Stimulated activated effector memory CD8-positive, alpha-beta T cell treated with anti-CD3 and anti-CD28 coated beads, Interleukin-12 subunit alpha, Interleukin-12 subunit beta, amount 100 ng/mL, for 72 hours (primary cell): Measurements from ENCODE around the gene SYT15.
A peak's percentile ranks its signal among the peaks of the same experiment; 100 is the strongest.

ENCODE experiments used
- ATAC-seq: fragments of 150-1000 bp; cut with Tn5 transposase; 2 replicates; pipeline ENCODE4 v1.10.0; 2021
- DNase-seq, 2 donors: peaks; one replicate each; pipeline ENCODE4 v3.0.0; 2021 to 2022; ENCODE audit warnings: low spot score in 2 of 2
- H3K27ac Mint-ChIP-seq: one replicate; pipeline ENCODE4 v1.8.0; 2022; ENCODE audit warnings: mild to moderate bottlenecking, mixed read lengths
- H3K36me3 Mint-ChIP-seq: one replicate; pipeline ENCODE4 v1.8.0; 2022; ENCODE audit warnings: mild to moderate bottlenecking, mixed read lengths
- H3K4me1 Mint-ChIP-seq: one replicate; pipeline ENCODE4 v1.8.0; 2022; ENCODE audit warnings: mixed read lengths
- H3K4me3 Mint-ChIP-seq: one replicate; pipeline ENCODE4 v1.8.0; 2022; ENCODE audit warnings: mild to moderate bottlenecking, mixed read lengths
- H3K9me3 Mint-ChIP-seq: one replicate; pipeline ENCODE4 v1.8.0; 2022; ENCODE audit warnings: mixed read lengths

Gene SYT15

GRCh38 chr10:46550795-46551700 is 27.9 kb upstream of the SYT15 start:
- Mint-ChIP-seq H3K36me3 (no peaks in the 10 kb centered on the region), H3K9me3 (no peaks in the 10 kb centered on the region), H3K4me3 (no peak overlapping the region), H3K27ac (no peak overlapping the region), H3K4me1 (peaks cover 4% of the 10 kb centered on the region)
- DNase-seq (peak in 1 of 2 donors; percentile 49), ATAC-seq (no peak)

- DNase-seq (peak; percentile 1 to 51), ATAC-seq (no peak)
Measured at GRCh38 chr10:46551701-46552525, 27.0 kb upstream of the SYT15 start.

GRCh38 chr10:46552526-46553237 is 26.2 kb upstream of the SYT15 start:
- Mint-ChIP-seq H3K36me3 (no peaks in the 10 kb centered on the region), H3K9me3 (no peaks in the 10 kb centered on the region), H3K4me1 (peaks cover 12% of the 10 kb centered on the region), H3K4me3 (no peak overlapping the region), H3K27ac (no peak overlapping the region)
- ATAC-seq (peak; percentile 0), DNase-seq (peak; percentile 1 to 48)

More at GRCh38 chr10:46551701-46552525, 27.0 kb upstream of the SYT15 start:
- Mint-ChIP-seq H3K4me3 (no peak overlapping the region), H3K36me3 (no peaks in the 10 kb centered on the region), H3K9me3 (no peaks in the 10 kb centered on the region), H3K27ac (no peak overlapping the region), H3K4me1 (peaks cover 9% of the 10 kb centered on the region)

GRCh38 chr10:46553238-46554049 is 25.5 kb upstream of the SYT15 start:
- peaks cover 12% of the 10 kb centered on the region for H3K4me1 Mint-ChIP-seq
- no peak overlapping the region for H3K27ac Mint-ChIP-seq
- DNase-seq (peak; percentile 2 to 50), ATAC-seq (no peak)
- H3K9me3 Mint-ChIP-seq = no peaks in the 10 kb centered on the region
- H3K36me3 Mint-ChIP-seq = no peaks in the 10 kb centered on the region
- no peak overlapping the region for H3K4me3 Mint-ChIP-seq

- Mint-ChIP-seq H3K27ac (no peak overlapping the region), H3K36me3 (no peaks in the 10 kb centered on the region), H3K4me3 (no peak overlapping the region), H3K4me1 (peaks cover 12% of the 10 kb centered on the region), H3K9me3 (no peaks in the 10 kb centered on the region)
- no peak for ATAC-seq
- peak in 1 of 2 donors; percentile 47 for DNase-seq
Measured at GRCh38 chr10:46554166-46554781, 24.7 kb upstream of the SYT15 start.

- H3K36me3 Mint-ChIP-seq = no peaks in the 10 kb centered on the region
- no peak overlapping the region for H3K4me3 Mint-ChIP-seq
- H3K27ac Mint-ChIP-seq = no peak overlapping the region
- DNase-seq (peak; percentile 1 to 53), ATAC-seq (no peak)
- H3K9me3 Mint-ChIP-seq = no peaks in the 10 kb centered on the region
- H3K4me1 Mint-ChIP-seq = peaks cover 12% of the 10 kb centered on the region
Measured at GRCh38 chr10:46555366-46555712, 23.6 kb upstream of the SYT15 start.

- Mint-ChIP-seq H3K36me3 (no peaks in the 10 kb centered on the region), H3K9me3 (no peaks in the 10 kb centered on the region), H3K4me3 (peak overlapping the region; percentile 15), H3K27ac (no peak overlapping the region), H3K4me1 (peaks cover 12% of the 10 kb centered on the region)
- peak in 1 of 2 donors; percentile 51 for DNase-seq
- ATAC-seq = no peak
Measured at GRCh38 chr10:46555713-46556514, 23.0 kb upstream of the SYT15 start.

GRCh38 chr10:46556515-46557318 is 22.2 kb upstream of the SYT15 start, which contains the start of gene GPRIN2:
Gene GPRIN2, minus strand, starts transcription at chr10:46556658. Its CDS starts 5,922 bp downstream, at chr10:46550736.
- Mint-ChIP-seq H3K36me3 (no peaks in the 10 kb centered on the region), H3K27ac (no peak within 1 kb of the TSS), H3K4me1 (peaks cover 12% of the 10 kb centered on the region), H3K9me3 (no peaks in the 10 kb centered on the region), H3K4me3 (peak within 1 kb of the TSS; percentile 60)
- ATAC-seq (no peak), DNase-seq (peak in 1 of 2 donors; percentile 1)

- H3K9me3 Mint-ChIP-seq = no peaks in the 10 kb centered on the region
- no peaks in the 10 kb centered on the region for H3K36me3 Mint-ChIP-seq
- DNase-seq (peak; percentile 2 to 50), ATAC-seq (no peak)
- H3K4me1 Mint-ChIP-seq = peaks cover 12% of the 10 kb centered on the region
- H3K4me3 Mint-ChIP-seq = peak overlapping the region; percentile 60
- no peak overlapping the region for H3K27ac Mint-ChIP-seq
Measured at GRCh38 chr10:46557319-46558121, 21.4 kb upstream of the SYT15 start.

- Mint-ChIP-seq H3K4me3 (peak overlapping the region; percentile 60), H3K4me1 (peaks cover 12% of the 10 kb centered on the region), H3K36me3 (no peaks in the 10 kb centered on the region), H3K27ac (no peak overlapping the region), H3K9me3 (no peaks in the 10 kb centered on the region)
- no peak for DNase-seq
- ATAC-seq = no peak
Measured at GRCh38 chr10:46558122-46558391, 20.9 kb upstream of the SYT15 start.

GRCh38 chr10:46558392-46559185 is 20.3 kb upstream of the SYT15 start:
- Mint-ChIP-seq H3K9me3 (no peaks in the 10 kb centered on the region), H3K4me1 (peaks cover 12% of the 10 kb centered on the region), H3K4me3 (no peak overlapping the region), H3K36me3 (no peaks in the 10 kb centered on the region), H3K27ac (no peak overlapping the region)
- peak in 1 of 2 donors; percentile 47 for DNase-seq
- ATAC-seq = no peak

- peak in 1 of 2 donors; percentile 47 for DNase-seq
- Mint-ChIP-seq H3K9me3 (no peaks in the 10 kb centered on the region), H3K36me3 (no peaks in the 10 kb centered on the region), H3K4me3 (no peak overlapping the region), H3K27ac (no peak overlapping the region), H3K4me1 (peaks cover 12% of the 10 kb centered on the region)
- ATAC-seq = no peak
Measured at GRCh38 chr10:46559231-46559671, 19.7 kb upstream of the SYT15 start.
